ENCODE measurements around the gene HLCS. TPM values are rescaled to one million over a fixed set of nuclear protein-coding genes. Genes with fewer than 3 reads are reported as not detected.

The HLCS gene
- total RNA-seq, 1 experiment from 2014 or later: 33.1 TPM

GRCh38 chr21:36813052-36813451 lies 153.4 kb downstream of the HLCS start:
- DNase-seq (ENCODE audit: low read depth): no peak

- DNase-seq (ENCODE audit: low read depth): no peak
These were observed 154.7 kb downstream of the HLCS start for GRCh38 chr21:36811762-36812161.

- DNase-seq (ENCODE audit: low read depth): no peak
These were observed 156.0 kb downstream of the HLCS start for GRCh38 chr21:36810443-36810842.

- DNase-seq (ENCODE audit: low read depth): no peak
These were observed 159.0 kb downstream of the HLCS start for GRCh38 chr21:36807422-36807928.

GRCh38 chr21:36806103-36806502 lies 160.4 kb downstream of the HLCS start:
- DNase-seq (ENCODE audit: low read depth): peak; percentile 65

- DNase-seq (ENCODE audit: low read depth): no peak
These were observed 161.4 kb downstream of the HLCS start for GRCh38 chr21:36804874-36805611.

GRCh38 chr21:36803816-36804439 lies 162.5 kb downstream of the HLCS start:
- no peak for DNase-seq (ENCODE audit: low read depth)

GRCh38 chr21:36803051-36803645 lies 163.3 kb downstream of the HLCS start:
- DNase-seq (ENCODE audit: low read depth): no peak

GRCh38 chr21:36800734-36801133 lies 165.7 kb downstream of the HLCS start:
- no peak for DNase-seq (ENCODE audit: low read depth)

- DNase-seq (ENCODE audit: low read depth): no peak
These were observed 166.6 kb downstream of the HLCS start for GRCh38 chr21:36799869-36800268.

GRCh38 chr21:36798491-36798890 lies 168.0 kb downstream of the HLCS start:
- no peak for DNase-seq (ENCODE audit: low read depth)

GRCh38 chr21:36796070-36796469 lies 170.4 kb downstream of the HLCS start:
- DNase-seq (ENCODE audit: low read depth): no peak

GRCh38 chr21:36792505-36792967 lies 173.9 kb downstream of the HLCS start:
- DNase-seq (ENCODE audit: low read depth): peak; percentile 61

GRCh38 chr21:36791695-36792470 lies 174.6 kb downstream of the HLCS start:
- no peak for DNase-seq (ENCODE audit: low read depth)

- no peak for DNase-seq (ENCODE audit: low read depth)
These were observed 175.3 kb downstream of the HLCS start for GRCh38 chr21:36791180-36791579.

- DNase-seq (ENCODE audit: low read depth): no peak
These were observed 175.9 kb downstream of the HLCS start for GRCh38 chr21:36790616-36791015.

- DNase-seq (ENCODE audit: low read depth): peak; percentile 84
These were observed 178.3 kb downstream of the HLCS start for GRCh38 chr21:36788120-36788638.

- no peak for DNase-seq (ENCODE audit: low read depth)
These were observed 180.3 kb downstream of the HLCS start for GRCh38 chr21:36786186-36786585.

GRCh38 chr21:36785615-36786014 lies 180.9 kb downstream of the HLCS start:
- no peak for DNase-seq (ENCODE audit: low read depth)

GRCh38 chr21:36784947-36785346 lies 181.5 kb downstream of the HLCS start:
- no peak for DNase-seq (ENCODE audit: low read depth)

- DNase-seq (ENCODE audit: low read depth): peak; percentile 90
These were observed 182.7 kb downstream of the HLCS start for GRCh38 chr21:36783612-36784374.
